Thymus (tissue), 11 donors: Measurements from ENCODE around the gene KIF13A. TPM values are rescaled to one million over a fixed set of nuclear protein-coding genes. Genes with fewer than 3 reads are reported as not detected.

Source experiments
- DNase-seq, 9 donors: peaks; one replicate each; pipeline ENCODE4 v3.0.0-alpha.2; 2013; ENCODE audit warnings: low spot score in 9 of 9, low read depth in 6 of 9, missing footprints in 1 of 9
- H3K27ac ChIP-seq, 2 donors: one replicate each; pipeline ENCODE4 v1.5.1; 2013; ENCODE audit warnings: control low read depth in 1 of 2, low read depth in 1 of 2, low read length in 1 of 2, mild to moderate bottlenecking in 1 of 2, moderate library complexity in 1 of 2
- H3K27me3 ChIP-seq, 2 donors: one replicate each; pipeline ENCODE4 v1.5.1; 2013; ENCODE audit warnings: low read length in 1 of 2; ENCODE audit not compliant: control insufficient read depth in 2 of 2, insufficient read depth in 1 of 2
- H3K36me3 ChIP-seq, 2 donors: one replicate each; pipeline ENCODE4 v1.5.1; 2013; ENCODE audit warnings: low read length in 1 of 2, mild to moderate bottlenecking in 1 of 2, moderate library complexity in 1 of 2; ENCODE audit not compliant: control insufficient read depth in 2 of 2, insufficient read depth in 2 of 2
- H3K4me1 ChIP-seq, 2 donors: one replicate each; pipeline ENCODE4 v1.5.1; 2013; ENCODE audit warnings: low read length in 2 of 2; ENCODE audit not compliant: control insufficient read depth in 2 of 2, insufficient read depth in 2 of 2
- H3K4me3 ChIP-seq, 2 donors: one replicate each; pipeline ENCODE4 v1.5.1; 2013; ENCODE audit warnings: low read length in 2 of 2, control low read depth in 1 of 2, mild to moderate bottlenecking in 1 of 2
- H3K9me3 ChIP-seq, 2 donors: one replicate each; pipeline ENCODE4 v1.5.1; 2013; ENCODE audit warnings: low read length in 1 of 2, mild to moderate bottlenecking in 1 of 2; ENCODE audit not compliant: control insufficient read depth in 2 of 2, insufficient read depth in 1 of 2
- WGBS: extraction: QIAGEN DNeasy Blood & Tissue Kit; methylation state at CpG from one replicate; pipeline ENCODE4 v1.1.7; 2013; 5-methylcytosine and 5-hydroxymethylcytosine counted together
- polyA plus RNA-seq: library from polyadenylated mRNA; stranded (reverse); fragments of 200-250 nt; gene quantifications from one replicate; pipeline ENCODE4 v1.2.3, GENCODE V29; 2013
- total RNA-seq: library from RNA; stranded (reverse); fragments of 120-200 nt; gene quantifications from one replicate; pipeline ENCODE4 v1.2.4, GENCODE V29; 2013
- donor health status: healthy.

KIF13A gene
- total and polyA plus RNA-seq, 2 donors, result 8.5 to 13.7 TPM

DNA sequence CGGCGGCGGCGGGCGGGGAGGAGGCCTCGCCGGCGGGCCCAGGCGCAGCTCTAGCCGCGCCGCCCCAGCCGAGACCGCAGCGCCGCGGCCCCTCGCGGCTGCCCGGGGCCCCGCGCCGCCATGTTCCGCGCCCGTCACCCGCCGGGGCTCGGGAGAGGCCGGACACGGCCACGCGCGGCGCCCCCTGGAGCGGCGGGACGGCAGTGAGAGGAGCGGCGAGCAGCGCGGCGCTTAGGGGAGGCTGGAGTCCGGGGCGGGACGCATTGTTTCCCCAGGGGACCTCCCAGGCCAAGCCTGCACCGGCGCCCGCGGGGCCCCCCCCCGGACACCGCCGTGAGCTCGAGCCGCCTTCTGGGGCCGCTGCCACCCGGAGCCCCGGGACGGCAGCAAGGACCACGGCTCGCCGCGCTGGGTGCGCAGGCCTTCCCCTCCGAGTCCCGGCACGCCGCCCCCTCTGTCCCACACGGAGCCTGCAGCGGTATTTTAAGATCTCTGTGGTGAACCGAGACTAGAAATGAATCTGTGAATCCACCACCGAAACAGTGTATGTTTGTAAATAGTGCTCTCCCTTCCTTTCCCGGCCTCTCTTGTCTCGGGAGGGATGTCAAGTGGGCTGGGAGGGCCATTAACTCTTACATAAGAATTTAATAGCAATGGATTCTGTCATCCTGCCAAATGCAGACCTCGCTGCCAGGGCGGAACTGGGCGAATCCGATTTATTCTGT is 424 bp upstream of the KIF13A start:
- H3K27me3 ChIP-seq, result peaks cover 28 to 39% of the 10 kb centered on the region in 2 donors
- H3K27ac ChIP-seq, result peak overlapping the region; percentile 47 to 84
- peaks cover 0 to 4% of the 10 kb centered on the region in 2 donors for H3K9me3 ChIP-seq
- H3K36me3 ChIP-seq, result no peaks in the 10 kb centered on the region
- peak overlapping the region; percentile 43 to 65 for H3K4me3 ChIP-seq
- H3K4me1 ChIP-seq, result peaks cover 0 to 10% of the 10 kb centered on the region in 2 donors
- DNase-seq, result peak in 5 of 9 donors; percentile 14 to 55 (median 19)
- under 1% methylated on average over 78 of the region's 78 CpGs for WGBS

DNA sequence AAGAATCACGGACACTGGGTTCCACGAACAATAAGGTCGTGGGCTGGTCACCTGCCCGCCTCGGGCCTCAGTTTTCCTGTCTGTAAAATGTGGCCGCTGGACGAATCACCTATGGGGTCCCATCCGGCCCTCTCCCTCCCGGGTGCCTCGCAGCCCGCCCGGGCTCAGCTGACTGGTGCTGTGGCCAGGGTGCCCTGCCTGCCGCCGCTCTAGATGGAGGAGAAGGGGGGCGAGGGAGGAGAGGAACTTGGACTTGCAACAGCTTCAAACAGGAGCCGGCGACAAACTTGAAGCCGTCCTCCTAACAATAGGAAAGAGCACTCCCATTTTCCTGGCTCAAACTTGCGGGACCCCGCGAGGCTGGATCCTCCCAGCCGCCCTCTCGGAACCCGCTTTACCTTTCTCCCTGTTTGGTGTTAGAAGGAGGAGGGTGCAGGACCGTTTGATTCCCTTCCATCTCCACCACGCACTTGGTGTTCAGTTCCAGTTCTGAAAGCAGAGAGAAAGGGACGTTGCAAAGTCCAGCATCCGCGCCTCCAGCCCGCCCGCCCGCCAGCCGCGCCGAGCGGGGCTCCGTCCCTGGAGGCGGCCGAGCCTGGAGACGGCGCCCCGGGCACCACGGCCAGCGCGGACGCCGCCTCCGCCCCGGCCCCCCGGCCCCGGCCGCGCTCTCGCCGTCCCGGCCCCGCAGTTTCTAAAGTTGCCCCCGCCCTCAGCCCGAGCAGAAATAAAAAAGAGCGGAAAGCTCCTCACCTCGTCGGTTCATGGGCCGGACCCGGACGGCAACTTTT is 584 bp downstream of the KIF13A start:
- Histone ChIP-seq H3K27me3 (peaks cover 28 to 39% of the 10 kb centered on the region in 2 donors), H3K4me1 (peaks cover 0 to 10% of the 10 kb centered on the region in 2 donors), H3K4me3 (peak overlapping the region; percentile 46 to 65), H3K27ac (peak overlapping the region in 1 of 2 donors; percentile 68), H3K36me3 (no peaks in the 10 kb centered on the region), H3K9me3 (peaks cover 0 to 4% of the 10 kb centered on the region in 2 donors)
- 3% methylated on average over 65 of the region's 65 CpGs for WGBS
- peak in 1 of 9 donors; percentile 26 for DNase-seq

DNA sequence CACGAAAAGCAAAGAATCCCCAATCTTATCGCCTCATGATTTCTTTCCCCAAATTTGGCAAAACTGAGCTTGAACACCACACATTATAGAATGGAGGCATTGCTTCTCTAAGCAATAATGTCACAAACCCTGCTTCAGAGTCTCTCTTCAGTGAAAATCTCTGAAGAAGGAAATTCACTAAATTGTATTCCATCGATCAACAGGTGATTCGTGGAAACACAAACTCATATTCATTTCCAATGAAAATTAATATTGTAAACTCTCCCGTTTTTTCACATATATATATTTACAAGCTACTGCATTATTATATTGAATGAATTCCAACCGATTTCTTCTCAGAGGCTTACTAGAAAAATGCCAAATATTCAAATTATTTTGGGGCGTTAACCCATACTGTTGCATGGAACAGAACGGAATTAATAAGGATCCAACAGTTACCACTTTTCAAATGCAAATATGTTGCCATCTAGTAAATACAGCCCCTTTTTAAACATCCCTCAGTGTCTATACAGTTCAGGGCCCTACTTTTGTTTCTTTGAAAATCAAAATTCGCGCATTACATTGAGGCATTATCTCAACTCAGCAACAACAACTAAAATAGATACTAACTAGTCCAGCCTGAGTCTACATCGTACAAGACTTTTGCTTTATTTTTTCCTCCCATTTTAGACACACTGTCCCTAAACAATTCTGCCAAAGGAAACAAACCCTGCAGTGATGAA is 1.3 kb downstream of the KIF13A start:
- H3K27ac ChIP-seq, result peak overlapping the region in 1 of 2 donors; percentile 1
- H3K4me3 ChIP-seq, result peak overlapping the region; percentile 46 to 65
- 77% methylated on average over 11 of the region's 11 CpGs for WGBS
- peaks cover 0 to 4% of the 10 kb centered on the region in 2 donors for H3K9me3 ChIP-seq
- H3K36me3 ChIP-seq, result no peaks in the 10 kb centered on the region
- DNase-seq, result no peak
- H3K4me1 ChIP-seq, result peaks cover 0 to 10% of the 10 kb centered on the region in 2 donors
- peaks cover 28 to 39% of the 10 kb centered on the region in 2 donors for H3K27me3 ChIP-seq

DNA sequence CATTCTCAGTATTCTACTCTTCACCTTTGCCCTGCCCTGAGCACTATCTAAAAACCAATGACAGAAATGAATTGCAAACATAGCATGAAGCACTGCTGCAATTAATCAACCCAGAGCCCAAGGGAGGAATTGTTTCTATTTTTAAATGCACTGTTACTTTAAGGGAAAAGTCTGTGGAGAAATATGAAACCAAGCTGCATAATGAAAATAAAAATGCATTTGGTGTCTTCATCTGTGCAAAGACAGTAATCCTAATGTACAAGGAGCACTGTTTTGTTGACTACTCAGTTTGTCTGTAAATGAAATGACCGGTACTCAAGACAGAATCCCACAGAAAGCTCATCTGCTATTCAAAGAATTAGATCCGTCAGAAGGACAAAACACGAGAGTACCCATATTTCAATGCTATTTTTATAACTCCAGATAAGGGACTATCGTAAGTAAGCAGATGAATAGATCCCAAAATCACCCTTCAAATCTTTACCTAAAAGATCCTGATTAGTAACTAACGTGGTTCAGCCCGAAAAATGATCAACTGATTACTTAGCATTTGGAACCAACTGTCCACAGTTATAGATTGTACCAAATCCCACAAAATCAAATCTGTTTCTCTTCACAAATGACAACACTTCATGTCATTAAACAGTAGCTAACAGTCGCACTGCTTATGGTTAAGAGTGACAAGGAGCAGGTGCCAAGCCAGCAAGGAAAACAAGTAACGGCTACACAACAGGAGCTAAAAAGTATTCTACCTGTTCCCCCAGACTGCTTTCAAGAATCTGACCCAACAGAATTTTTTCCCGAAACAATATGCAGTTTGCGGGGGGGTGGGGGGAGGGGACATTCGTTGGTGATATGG is 2.4 kb downstream of the KIF13A start:
- Histone ChIP-seq H3K4me1 (peaks cover 0 to 10% of the 10 kb centered on the region in 2 donors), H3K27ac (peak overlapping the region in 1 of 2 donors; percentile 37)
- 86% methylated on average over 11 of the region's 11 CpGs for WGBS

DNA sequence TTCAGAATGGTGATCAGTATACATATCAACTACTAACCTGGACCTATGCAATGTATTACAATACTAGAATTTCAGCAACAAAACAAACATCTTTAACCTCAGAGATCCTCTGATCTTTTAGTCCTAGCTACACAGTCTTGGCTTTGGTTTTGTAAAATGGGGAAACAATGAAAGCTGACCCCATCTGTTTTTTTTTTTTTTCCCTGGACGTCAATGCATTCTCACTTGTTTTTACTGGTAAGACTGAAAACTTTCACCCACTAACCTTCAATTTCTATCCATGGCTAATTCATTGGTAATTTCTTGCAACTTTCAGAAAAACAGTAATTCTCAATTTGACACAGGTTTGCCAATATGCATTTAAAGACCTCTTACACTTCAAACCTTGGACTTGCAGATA is 3.0 kb downstream of the KIF13A start:
- no peak overlapping the region for H3K27ac ChIP-seq
- H3K4me1 ChIP-seq, result peaks cover 0 to 10% of the 10 kb centered on the region in 2 donors

More for the DNA sequence above, 2.4 kb downstream of the KIF13A start:
- no peak overlapping the region for H3K4me3 ChIP-seq
- H3K36me3 ChIP-seq, result no peaks in the 10 kb centered on the region
- DNase-seq, result no peak
- H3K27me3 ChIP-seq, result peaks cover 28 to 39% of the 10 kb centered on the region in 2 donors
- H3K9me3 ChIP-seq, result peaks cover 0 to 4% of the 10 kb centered on the region in 2 donors

DNA sequence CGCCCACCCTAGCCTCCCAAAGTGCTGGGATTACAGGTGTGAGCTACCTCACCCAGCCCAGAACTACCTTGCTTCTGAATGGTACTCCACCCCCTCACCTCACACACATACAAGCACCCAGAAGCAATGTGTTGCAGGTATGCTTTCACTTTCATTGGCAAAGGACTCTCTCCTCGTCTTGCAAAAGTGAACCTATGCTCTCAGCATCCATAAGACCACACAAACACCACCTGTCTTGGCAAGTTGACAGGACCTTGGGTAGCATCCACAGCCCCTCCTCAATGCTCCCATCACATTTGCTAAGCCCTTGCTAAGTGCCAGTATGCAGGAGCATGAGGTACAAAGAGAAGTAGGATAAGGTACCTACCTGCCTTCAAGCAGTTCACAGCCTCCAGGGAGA is 3.7 kb downstream of the KIF13A start:
- Histone ChIP-seq H3K27ac (no peak overlapping the region), H3K9me3 (peaks cover 0 to 4% of the 10 kb centered on the region in 2 donors), H3K4me1 (peaks cover 0 to 10% of the 10 kb centered on the region in 2 donors), H3K27me3 (peaks cover 28 to 29% of the 10 kb centered on the region in 2 donors), H3K4me3 (no peak overlapping the region), H3K36me3 (no peaks in the 10 kb centered on the region)
- no peak for DNase-seq
- 82% methylated on average over 2 of the region's 2 CpGs for whole genome bisulfite sequencing

More for the DNA sequence above, 3.0 kb downstream of the KIF13A start:
- 73% methylated on average over 1 of the region's 1 CpG for WGBS
- H3K27me3 ChIP-seq, result peaks cover 28 to 35% of the 10 kb centered on the region in 2 donors
- no peak overlapping the region for H3K4me3 ChIP-seq
- DNase-seq, result no peak
- no peaks in the 10 kb centered on the region for H3K36me3 ChIP-seq
- H3K9me3 ChIP-seq, result peaks cover 0 to 4% of the 10 kb centered on the region in 2 donors

DNA sequence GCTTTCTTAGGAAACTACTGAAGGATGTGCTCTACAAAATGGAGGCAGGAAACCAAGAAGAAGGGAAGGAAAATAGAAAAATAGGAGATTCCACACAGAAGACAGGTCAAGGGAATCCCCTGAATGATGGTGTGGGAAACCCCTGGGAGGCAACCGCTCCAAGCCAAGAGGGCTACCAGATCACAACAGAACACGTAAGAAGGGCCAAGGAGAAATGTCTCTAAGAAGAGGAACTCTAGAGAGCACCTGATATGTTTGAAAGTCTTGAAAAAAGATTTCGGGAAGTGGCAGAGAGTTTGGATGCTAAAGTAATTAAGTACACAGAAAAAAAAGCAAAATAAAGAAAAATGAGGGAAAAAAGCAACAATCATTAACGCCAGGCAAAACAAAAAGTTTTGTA is 7.1 kb downstream of the KIF13A start:
- DNase-seq, result no peak
- no peaks in the 10 kb centered on the region for H3K9me3 ChIP-seq
- WGBS, result 94% methylated on average over 4 of the region's 4 CpGs
- peaks cover 1 to 2% of the 10 kb centered on the region in 2 donors for H3K27me3 ChIP-seq
- no peaks in the 10 kb centered on the region for H3K4me1 ChIP-seq
- no peak overlapping the region for H3K4me3 ChIP-seq
- no peaks in the 10 kb centered on the region for H3K36me3 ChIP-seq
- H3K27ac ChIP-seq, result peak overlapping the region in 1 of 2 donors; percentile 42

DNA sequence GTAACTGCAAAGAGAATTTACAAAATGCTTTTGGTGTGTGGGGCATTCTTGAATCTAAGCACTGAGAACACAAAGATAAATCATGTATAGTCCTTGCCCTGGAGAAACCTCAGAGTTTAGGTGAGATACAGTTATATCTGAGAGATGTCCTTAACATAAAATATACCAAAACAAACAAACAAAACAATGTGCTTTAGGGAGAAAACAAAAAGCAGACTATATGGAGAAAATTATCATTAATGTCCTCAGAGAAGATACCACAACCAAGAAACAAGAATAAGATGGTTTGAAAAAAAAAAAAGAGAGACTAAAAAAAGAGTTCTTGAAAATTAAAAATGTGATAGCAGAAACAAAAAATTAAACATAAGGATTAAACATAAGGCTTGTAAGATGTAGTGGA is 8.0 kb downstream of the KIF13A start:
- H3K4me3 ChIP-seq, result no peak overlapping the region
- no peak for DNase-seq
- no peaks in the 10 kb centered on the region for H3K27me3 ChIP-seq
- no peaks in the 10 kb centered on the region for H3K9me3 ChIP-seq
- H3K27ac ChIP-seq, result no peak overlapping the region
- H3K36me3 ChIP-seq, result no peaks in the 10 kb centered on the region
- no peaks in the 10 kb centered on the region for H3K4me1 ChIP-seq
